Esophagus squamous epithelium (tissue), 5 donors: ENCODE data around the gene SLC16A1. TPM values are rescaled to one million over a fixed set of nuclear protein-coding genes. Genes with fewer than 3 reads are reported as not detected.

Experiments
- DNase-seq: peaks from one replicate; lab custom pipeline; 2025; lab: John Stamatoyannopoulos, UW
- H3K27ac ChIP-seq, 4 donors: fragments of 200-600 bp; sonication (generic); one replicate each; pipeline ENCODE4 v1.5.1; 2016 to 2019; ENCODE audit warnings: mild to moderate bottlenecking in 1 of 4
- H3K27me3 ChIP-seq, 4 donors: fragments of 200-600 bp; sonication (generic); 1 replicate in 3 of 4; 2 replicates in 1 of 4; pipeline versions ENCODE4 v1.5.1 to v1.6.0; 2017 to 2021; ENCODE audit warnings: antibody characterized with exemption in 1 of 4
- H3K36me3 ChIP-seq, 3 donors: fragments of 200-600 bp; sonication (generic); one replicate each; pipeline ENCODE4 v1.5.1; 2016 to 2019
- H3K4me1 ChIP-seq, 3 donors: fragments of 200-600 bp; sonication (generic); one replicate each; pipeline ENCODE4 v1.5.1; 2017 to 2019
- H3K4me3 ChIP-seq, 4 donors: fragments of 200-600 bp; sonication (generic); 1 replicate in 3 of 4; 2 replicates in 1 of 4; pipeline ENCODE4 v1.5.1; 2016 to 2019; ENCODE audit warnings: mild to moderate bottlenecking in 2 of 4, moderate library complexity in 1 of 4
- H3K9me3 ChIP-seq, 3 donors: fragments of 200-600 bp; sonication (generic); one replicate each; pipeline ENCODE4 v1.5.1; 2016 to 2019
- CTCF ChIP-seq, 6 experiments: fragments of 450-650 bp in 4 of 6; fragments of 200-600 bp in 2 of 6; sonication (generic) in 2 of 6; IDR thresholded peaks; one replicate each; pipeline ENCODE4 v1.5.1; 2016 to 2019; ENCODE audit warnings: antibody characterized with exemption in 6 of 6, mild to moderate bottlenecking in 4 of 6, moderate library complexity in 4 of 6
- POLR2A ChIP-seq, 4 donors: fragments of 450-650 bp; IDR thresholded peaks; one replicate each; pipeline ENCODE4 v1.6.1; 2017; ENCODE audit warnings: antibody characterized with exemption in 4 of 4, mild to moderate bottlenecking in 4 of 4, moderate library complexity in 3 of 4
- WGBS, 2 donors: methylation state at CpG; one replicate each; pipeline ENCODE4 v1.1.5; 2018; 5-methylcytosine and 5-hydroxymethylcytosine counted together
- intact Hi-C: fragments of 100-400 bp; cut with DNase I; formaldehyde crosslinking; loops from one replicate; pipeline ENCODE4 v1.15.0; 2022
- total RNA-seq, 4 donors: library from RNA; depleted of rRNA; stranded (reverse); fragments of >200 nt; gene quantifications; one replicate each; pipeline ENCODE4 v1.1.0, GENCODE V29; 2016
- donor health status: DM: yes; HTN: yes; CAD: no.

Gene SLC16A1
- 10 to 100 TPM; 19.1 to 80.3 (median 57.9) TPM for total RNA-seq

DNA sequence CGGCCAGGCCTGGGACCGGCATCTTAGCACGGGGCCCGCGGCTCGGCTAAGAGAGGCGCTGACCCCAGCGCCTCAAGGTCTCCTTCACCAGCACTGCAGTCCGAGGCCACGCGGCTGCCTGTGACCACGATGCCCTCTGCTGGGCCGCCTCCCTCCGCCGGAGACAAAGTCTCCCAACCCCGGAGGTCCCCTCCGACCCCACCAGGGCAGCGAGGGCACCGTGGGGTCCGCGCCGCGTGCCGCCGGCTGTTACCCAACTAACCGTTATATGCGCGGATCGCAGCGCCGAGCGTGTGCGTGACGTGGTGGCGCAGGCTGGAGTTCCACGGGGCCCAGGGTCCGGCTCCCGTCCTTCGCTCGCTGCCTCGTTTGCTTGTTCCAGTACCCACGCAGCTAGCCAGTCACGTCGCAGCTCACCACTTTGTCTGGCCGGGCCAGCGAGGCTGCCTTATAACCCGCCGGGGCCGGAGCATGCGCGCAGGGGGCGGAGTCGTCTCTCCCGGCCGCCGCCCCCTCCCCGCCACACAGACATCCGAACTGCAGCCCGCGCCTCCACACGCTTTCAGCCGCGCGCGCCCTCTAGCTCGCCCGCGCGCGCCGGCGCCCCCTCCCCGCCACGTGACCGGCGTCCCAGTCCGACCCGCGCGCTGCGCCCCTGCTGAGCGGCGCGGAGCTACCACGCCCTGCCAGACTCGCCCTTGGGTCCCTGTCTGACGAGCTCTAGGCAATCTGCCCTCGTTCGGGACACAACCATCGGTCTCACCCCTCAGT is at the start of gene SLC16A1:
TSS of gene SLC16A1 (minus strand) at position 424 of the 771 bp plus-strand sequence. CDS start 26,888 bp downstream, outside the sequence.
- intact Hi-C loops, result loop anchor here (10.0 kb wide), 1 partner anchor 71 kb away; no protein-coding TSS in a partner anchor
- Histone ChIP-seq H3K4me1 (peaks cover 13 to 66% (median 39%) of the 10 kb centered on the region in 3 donors), H3K9me3 (no peaks in the 10 kb centered on the region), H3K4me3 (peak within 1 kb of the TSS; percentile 69 to 98 (median 78)), H3K36me3 (peaks cover 0 to 6% (median 0%) of the 10 kb centered on the region in 3 donors), H3K27me3 (no peaks in the 10 kb centered on the region), H3K27ac (peak within 1 kb of the TSS; percentile 85 to 96 (median 94))
- TF ChIP-seq CTCF (IDR thresholded peaks at IDR 0.05) (peak in 3 of 6 experiments; percentile 12 to 41 (median 13)), POLR2A (IDR thresholded peaks at IDR 0.05) (peak in 3 of 4 donors; percentile 73 to 95 (median 91))
- 0 to 2% methylated on average over 5 to 10 of the region's 90 CpGs for WGBS, 2 donors
- DNase-seq, result peak; percentile 57

GRCh38 chr1:113003751-113004690 is 48.0 kb upstream of the SLC16A1 start:
- WGBS, 2 donors, result 89 to 94% methylated on average over 13 to 16 of the region's 18 CpGs
- DNase-seq, result no peak
- Histone ChIP-seq H3K36me3 (no peaks in the 10 kb centered on the region), H3K27ac (no peak overlapping the region), H3K27me3 (no peaks in the 10 kb centered on the region), H3K4me3 (no peak overlapping the region), H3K9me3 (no peaks in the 10 kb centered on the region), H3K4me1 (peaks cover 0 to 17% (median 5%) of the 10 kb centered on the region in 3 donors)
- intact Hi-C loops, result no loop called here
- TF ChIP-seq POLR2A (IDR thresholded peaks at IDR 0.05) (no peak), CTCF (IDR thresholded peaks at IDR 0.05) (no peak)

GRCh38 chr1:113002297-113002696 is 46.3 kb upstream of the SLC16A1 start:
- H3K27me3 ChIP-seq, result no peaks in the 10 kb centered on the region
- intact Hi-C loops, result no loop called here
- peaks cover 6 to 35% (median 17%) of the 10 kb centered on the region in 3 donors for H3K4me1 ChIP-seq
- H3K36me3 ChIP-seq, result no peaks in the 10 kb centered on the region
- H3K27ac ChIP-seq, result no peak overlapping the region
- no peak overlapping the region for H3K4me3 ChIP-seq
- TF ChIP-seq CTCF (IDR thresholded peaks at IDR 0.05) (no peak), POLR2A (IDR thresholded peaks at IDR 0.05) (no peak)
- 94 to 96% methylated on average over 4 of the region's 4 CpGs for WGBS, 2 donors
- H3K9me3 ChIP-seq, result no peaks in the 10 kb centered on the region
- DNase-seq, result no peak

GRCh38 chr1:112998592-112999235 is 42.7 kb upstream of the SLC16A1 start:
- H3K9me3 ChIP-seq, result no peaks in the 10 kb centered on the region
- H3K27ac ChIP-seq, result peak overlapping the region; percentile 29 to 74 (median 59)
- no peak overlapping the region for H3K4me3 ChIP-seq
- peaks cover 6 to 63% (median 33%) of the 10 kb centered on the region in 3 donors for H3K4me1 ChIP-seq
- H3K36me3 ChIP-seq, result no peaks in the 10 kb centered on the region
- intact Hi-C loops, result no loop called here
- TF ChIP-seq POLR2A (IDR thresholded peaks at IDR 0.05) (no peak), CTCF (IDR thresholded peaks at IDR 0.05) (peak in 1 of 6 experiments; percentile 4)
- no peak for DNase-seq
- no peaks in the 10 kb centered on the region for H3K27me3 ChIP-seq
- WGBS, 2 donors, result 18 to 32% methylated on average over 7 of the region's 7 CpGs
